Type B pancreatic cell (in vitro differentiated cells): Measurements from ENCODE around the gene AMER1. TPM values are rescaled to one million over a fixed set of nuclear protein-coding genes. Genes with fewer than 3 reads are reported as not detected.

ENCODE experiments used
- DNase-seq: peaks from one replicate; pipeline ENCODE4 v3.0.0; 2021; ENCODE audit warnings: mixed read lengths; ENCODE audit not compliant: unreplicated experiment; ENCODE audit errors: extremely low spot score
- H3K27ac Mint-ChIP-seq: 2 replicates; pipeline ENCODE4 v1.8.0; 2021; ENCODE audit warnings: mild to moderate bottlenecking, mixed read lengths
- H3K27me3 Mint-ChIP-seq: 2 replicates; pipeline ENCODE4 v1.8.0; 2021; ENCODE audit warnings: mixed read lengths
- H3K36me3 Mint-ChIP-seq: 2 replicates; pipeline ENCODE4 v1.8.0; 2021; ENCODE audit warnings: mixed read lengths
- H3K4me1 Mint-ChIP-seq: one replicate; pipeline ENCODE4 v1.8.0; 2021; ENCODE audit warnings: mixed read lengths; ENCODE audit not compliant: unreplicated experiment
- H3K4me3 Mint-ChIP-seq: 2 replicates; pipeline ENCODE4 v1.8.0; 2021; ENCODE audit warnings: mild to moderate bottlenecking, mixed read lengths
- H3K9me3 Mint-ChIP-seq: 2 replicates; pipeline ENCODE4 v1.8.0; 2021; ENCODE audit warnings: mixed read lengths
- total RNA-seq: library from RNA; stranded (reverse); gene quantifications from 2 replicates; pipeline ENCODE4 v1.2.1, GENCODE V29; 2021; ENCODE audit warnings: low replicate concordance
- TF ChIP-seq, protein P1 (sequence below): fragments of 200-600 bp; sonication (generic); conservative IDR thresholded peaks from 2 replicates; pipeline ENCODE4 v1.5.0; 2021; ENCODE audit warnings: antibody characterized with exemption, mild to moderate bottlenecking

The AMER1 gene
- total RNA-seq, 1 donor from 2014 or later, result 11.7 TPM

DNA sequence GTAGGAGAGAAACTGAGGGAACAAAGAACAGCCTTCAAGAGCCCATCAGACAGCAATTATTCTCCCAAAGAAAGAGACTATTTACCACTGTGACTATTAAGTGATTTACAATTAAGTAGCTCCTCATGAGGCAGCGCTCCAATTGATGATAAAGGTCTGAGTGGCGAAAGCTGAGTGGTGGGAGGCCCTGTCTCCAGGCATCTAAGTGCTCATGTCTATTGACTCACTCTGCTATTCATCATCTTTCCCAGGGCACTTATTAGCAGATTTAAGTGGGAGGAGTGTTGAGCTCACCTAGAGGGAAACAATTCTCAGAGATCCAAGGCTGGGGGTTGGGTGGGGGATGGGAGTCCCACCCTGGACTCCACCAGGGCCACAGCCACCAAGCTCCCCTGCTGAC lies 23.3 kb downstream of the AMER1 start:
- Mint-ChIP-seq H3K4me1 (no peaks in the 10 kb centered on the region), H3K36me3 (no peaks in the 10 kb centered on the region), H3K9me3 (no peaks in the 10 kb centered on the region), H3K27me3 (no peaks in the 10 kb centered on the region), H3K27ac (no peak overlapping the region), H3K4me3 (no peak overlapping the region)
- no peak for DNase-seq
- TF ChIP-seq, protein P1, sequence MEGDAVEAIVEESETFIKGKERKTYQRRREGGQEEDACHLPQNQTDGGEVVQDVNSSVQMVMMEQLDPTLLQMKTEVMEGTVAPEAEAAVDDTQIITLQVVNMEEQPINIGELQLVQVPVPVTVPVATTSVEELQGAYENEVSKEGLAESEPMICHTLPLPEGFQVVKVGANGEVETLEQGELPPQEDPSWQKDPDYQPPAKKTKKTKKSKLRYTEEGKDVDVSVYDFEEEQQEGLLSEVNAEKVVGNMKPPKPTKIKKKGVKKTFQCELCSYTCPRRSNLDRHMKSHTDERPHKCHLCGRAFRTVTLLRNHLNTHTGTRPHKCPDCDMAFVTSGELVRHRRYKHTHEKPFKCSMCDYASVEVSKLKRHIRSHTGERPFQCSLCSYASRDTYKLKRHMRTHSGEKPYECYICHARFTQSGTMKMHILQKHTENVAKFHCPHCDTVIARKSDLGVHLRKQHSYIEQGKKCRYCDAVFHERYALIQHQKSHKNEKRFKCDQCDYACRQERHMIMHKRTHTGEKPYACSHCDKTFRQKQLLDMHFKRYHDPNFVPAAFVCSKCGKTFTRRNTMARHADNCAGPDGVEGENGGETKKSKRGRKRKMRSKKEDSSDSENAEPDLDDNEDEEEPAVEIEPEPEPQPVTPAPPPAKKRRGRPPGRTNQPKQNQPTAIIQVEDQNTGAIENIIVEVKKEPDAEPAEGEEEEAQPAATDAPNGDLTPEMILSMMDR, result no peak

DNA sequence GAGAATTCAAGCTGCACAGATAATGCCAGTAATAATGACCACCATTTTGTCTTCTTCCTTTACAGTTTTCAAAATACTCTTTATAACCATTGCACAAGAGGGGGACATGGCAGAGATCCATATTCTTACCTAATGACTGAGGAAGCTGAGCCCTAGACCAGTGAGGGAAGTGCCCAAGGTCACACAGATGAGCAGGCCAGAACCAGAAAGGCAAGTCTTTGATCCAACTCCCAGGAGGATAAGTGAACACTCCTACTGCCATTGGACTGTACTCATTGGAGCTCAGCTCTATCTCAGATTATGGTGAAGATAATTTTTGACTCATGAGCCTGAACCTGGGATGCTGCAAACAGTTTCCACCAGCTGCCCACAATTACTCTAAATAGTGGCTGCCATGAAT lies 28.6 kb downstream of the AMER1 start:
- no peaks in the 10 kb centered on the region for H3K27me3 Mint-ChIP-seq
- H3K4me1 Mint-ChIP-seq, result no peaks in the 10 kb centered on the region
- no peaks in the 10 kb centered on the region for H3K9me3 Mint-ChIP-seq
- H3K27ac Mint-ChIP-seq, result no peak overlapping the region
- no peak overlapping the region for H3K4me3 Mint-ChIP-seq
- no peak for DNase-seq
- TF ChIP-seq, protein P1, result no peak
- no peaks in the 10 kb centered on the region for H3K36me3 Mint-ChIP-seq

DNA sequence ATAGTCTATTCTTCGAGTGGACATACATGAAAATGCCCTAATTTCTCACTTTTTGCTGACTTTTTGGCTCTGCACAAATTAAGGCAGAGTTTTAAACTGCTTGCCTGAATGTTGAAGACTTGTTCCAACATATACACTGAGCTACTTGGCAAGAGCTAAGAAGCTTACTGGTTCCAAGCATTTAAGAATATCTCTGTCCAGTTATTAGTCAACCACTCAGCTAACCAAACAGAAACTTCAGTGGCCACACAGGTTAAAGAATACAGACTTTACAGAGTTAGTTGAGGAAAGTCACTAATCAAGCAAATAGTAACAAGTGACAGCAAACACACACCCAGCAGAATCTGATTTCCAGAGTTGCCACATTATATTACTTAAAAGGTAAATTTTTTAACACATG lies 35.5 kb downstream of the AMER1 start:
- no peak for DNase-seq
- H3K9me3 Mint-ChIP-seq, result peaks cover 6% of the 10 kb centered on the region
- H3K4me3 Mint-ChIP-seq, result no peak overlapping the region
- no peaks in the 10 kb centered on the region for H3K4me1 Mint-ChIP-seq
- no peaks in the 10 kb centered on the region for H3K27me3 Mint-ChIP-seq
- no peak overlapping the region for H3K27ac Mint-ChIP-seq
- TF ChIP-seq, protein P1, result no peak
- H3K36me3 Mint-ChIP-seq, result no peaks in the 10 kb centered on the region

- Mint-ChIP-seq H3K36me3 (no peaks in the 10 kb centered on the region), H3K27me3 (no peaks in the 10 kb centered on the region), H3K4me3 (no peak overlapping the region), H3K27ac (no peak overlapping the region), H3K4me1 (no peaks in the 10 kb centered on the region), H3K9me3 (peaks cover 5% of the 10 kb centered on the region)
- TF ChIP-seq, protein P1, result no peak
- no peak for DNase-seq
Measured at GRCh38 chrX:64152857-64153256, 52.7 kb downstream of the AMER1 start.

- Mint-ChIP-seq H3K36me3 (no peaks in the 10 kb centered on the region), H3K9me3 (peaks cover 5% of the 10 kb centered on the region), H3K4me3 (no peak overlapping the region), H3K4me1 (no peaks in the 10 kb centered on the region), H3K27ac (no peak overlapping the region), H3K27me3 (no peaks in the 10 kb centered on the region)
- TF ChIP-seq, protein P1, result no peak
- no peak for DNase-seq
Measured at GRCh38 chrX:64151911-64152310, 53.6 kb downstream of the AMER1 start.

DNA sequence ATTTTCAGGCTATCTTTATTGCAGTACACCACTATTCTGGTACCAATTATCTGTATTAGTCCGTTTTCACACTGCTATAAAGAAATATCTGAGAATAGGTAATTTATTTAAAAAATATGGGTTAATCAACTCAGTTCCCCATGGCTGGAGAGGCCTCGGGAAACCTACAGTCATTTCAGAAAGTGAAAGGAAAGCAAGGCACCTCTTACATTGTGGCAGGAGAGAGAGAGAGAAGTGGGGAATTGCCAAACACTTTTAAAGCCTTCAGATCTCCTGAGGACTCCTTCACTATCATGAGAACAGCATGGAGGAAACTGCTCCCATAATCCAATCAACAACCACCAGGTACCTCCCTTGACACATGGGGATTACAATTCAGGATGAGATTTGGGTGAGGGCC lies 54.7 kb downstream of the AMER1 start:
- DNase-seq, result no peak
- Mint-ChIP-seq H3K4me3 (no peak overlapping the region), H3K4me1 (no peaks in the 10 kb centered on the region), H3K9me3 (no peaks in the 10 kb centered on the region), H3K27me3 (no peaks in the 10 kb centered on the region), H3K27ac (no peak overlapping the region), H3K36me3 (no peaks in the 10 kb centered on the region)
- TF ChIP-seq, protein P1, result no peak
